Adipose tissue (tissue), 3 donors: ENCODE data around the gene ZNF133. TPM values are rescaled to one million over a fixed set of nuclear protein-coding genes. Genes with fewer than 3 reads are reported as not detected.
"Not testable (repeated sequence)": the region's sequence is repeated elsewhere in the genome, so short reads cannot be mapped to it uniquely, and the experiment has no call there.

ENCODE experiments used
- H3K27ac ChIP-seq: one replicate; pipeline ENCODE4 v1.5.1; 2013; ENCODE audit warnings: low read depth, low read length
- WGBS, 3 donors: extraction: QIAGEN DNeasy Blood & Tissue Kit; methylation state at CpG; one replicate each; pipeline ENCODE4 v1.1.7; 2013; 5-methylcytosine and 5-hydroxymethylcytosine counted together
- polyA plus RNA-seq, 3 donors: library from polyadenylated mRNA; stranded (reverse); fragments of 200-250 nt; gene quantifications; one replicate each; pipeline ENCODE4 v1.2.3, GENCODE V29; 2013
- donor health status: healthy with polysubstance abuse.
- donor health status: Bipolar disorder and iron deficiency.
- donor health status: healthy.

ZNF133 gene
- polyA plus RNA-seq, 3 donors: 7.2 to 9.0 (median 8.2) TPM

DNA sequence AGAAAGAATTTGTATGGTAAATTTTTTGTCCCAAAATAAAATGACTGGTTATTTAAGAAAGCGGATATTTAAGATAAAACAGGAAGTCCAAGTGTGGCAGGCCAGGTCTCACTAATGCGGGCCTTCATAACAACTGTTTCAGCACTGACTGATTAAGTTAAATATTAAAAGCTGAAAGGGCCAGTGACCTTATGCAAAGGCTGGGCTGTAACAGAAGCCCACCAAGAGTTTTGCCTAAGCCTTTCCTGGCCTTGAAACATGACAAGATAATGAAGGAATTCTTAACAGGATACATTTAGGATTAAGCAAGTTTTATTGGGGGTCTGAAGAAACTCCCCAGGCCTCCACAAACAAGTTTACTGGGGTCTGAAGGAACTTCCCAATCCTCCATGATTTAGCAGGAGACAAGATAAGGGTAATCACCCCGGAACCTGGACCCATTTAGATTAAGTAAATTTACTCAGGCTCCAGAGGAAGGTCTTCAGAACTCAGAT, 36.3 kb downstream of the ZNF133 start:
- WGBS, 3 donors: 36 to 44% (median 44%) methylated on average over 3 of the region's 3 CpGs
- no peak overlapping the region for H3K27ac ChIP-seq

DNA sequence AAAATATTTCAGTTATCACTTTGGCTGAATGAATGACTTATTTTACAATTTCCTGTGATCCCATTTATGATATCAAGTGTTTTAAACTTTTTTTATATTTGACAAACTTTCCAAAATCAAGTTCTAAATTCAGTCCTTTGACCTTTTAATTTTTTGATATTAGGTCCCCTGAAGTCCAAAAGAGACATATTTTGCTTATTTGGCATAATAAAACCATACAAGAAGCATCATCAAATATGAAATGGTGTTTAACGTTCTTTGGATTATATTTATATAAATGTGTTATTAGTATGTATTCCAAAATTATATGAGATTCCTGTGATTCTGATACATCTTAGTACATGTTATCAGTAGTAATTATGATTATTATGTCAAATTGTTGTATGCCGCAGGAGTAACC, 38.7 kb downstream of the ZNF133 start:
- 97 to 100% (median 98%) methylated on average over 2 of the region's 2 CpGs for WGBS, 3 donors
- H3K27ac ChIP-seq: no peak overlapping the region

DNA sequence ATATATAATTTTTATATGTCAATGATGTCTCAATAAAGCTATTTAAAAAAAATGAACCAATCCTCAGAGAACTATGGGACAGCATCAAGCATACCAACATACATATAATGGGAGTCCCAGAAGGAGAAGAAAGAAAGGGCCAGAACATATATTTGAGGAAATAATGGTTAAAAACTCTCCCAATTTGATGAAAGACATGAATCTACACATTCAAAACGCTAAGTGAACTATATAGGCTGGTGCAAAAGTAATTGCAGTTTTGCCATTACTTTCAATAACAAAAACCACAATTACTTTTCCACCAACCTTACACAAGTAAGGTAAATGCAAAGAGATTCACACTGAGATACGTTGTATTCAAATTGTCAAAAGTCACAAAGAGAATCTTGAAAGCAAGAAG, 43.4 kb downstream of the ZNF133 start:
- WGBS, 3 donors: 86 to 91% (median 87%) methylated on average over 2 of the region's 2 CpGs

DNA sequence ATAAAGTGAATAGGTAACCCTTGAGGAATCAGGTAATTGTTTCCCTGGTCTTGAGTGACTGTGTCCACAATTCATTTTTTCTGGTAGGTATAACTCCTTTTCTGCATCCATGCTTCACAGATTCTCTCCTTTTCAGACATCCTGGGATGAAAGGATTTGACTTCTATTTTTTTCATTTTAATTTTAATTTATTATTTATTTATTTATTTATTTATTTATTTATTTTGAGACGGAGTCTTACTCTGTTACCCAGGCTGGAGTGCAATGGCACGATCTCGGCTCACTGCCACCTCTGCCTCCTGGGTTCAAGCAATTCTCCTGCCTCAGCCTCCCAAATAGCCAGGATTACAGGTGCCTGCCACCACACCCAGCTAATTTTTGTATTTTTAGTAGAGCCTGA, 61.4 kb downstream of the ZNF133 start:
- 59 to 65% (median 62%) methylated on average over 3 of the region's 3 CpGs for WGBS, 3 donors
- not testable (repeated sequence) for H3K27ac ChIP-seq

More for the DNA sequence above, 43.4 kb downstream of the ZNF133 start:
- H3K27ac ChIP-seq: no peak overlapping the region

DNA sequence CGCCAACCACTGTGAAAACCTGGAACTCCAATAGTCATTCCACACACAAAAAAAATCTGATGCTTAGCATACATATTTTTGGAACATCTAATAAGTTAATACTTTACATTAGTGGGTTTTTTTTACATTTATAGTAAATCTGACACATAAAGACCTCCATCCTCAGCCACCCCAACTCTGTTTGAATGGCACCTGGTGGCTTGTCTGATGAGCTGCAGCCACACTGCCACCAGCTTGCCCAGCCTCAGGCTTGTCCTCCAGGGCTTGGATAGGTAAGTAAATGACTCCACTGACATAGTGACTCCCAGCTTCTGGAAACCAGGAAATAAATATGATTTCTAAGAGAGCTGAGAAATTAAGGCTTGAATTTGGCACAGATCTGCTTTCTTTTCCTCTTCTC, 71.5 kb downstream of the ZNF133 start:
- no peak overlapping the region for H3K27ac ChIP-seq
- WGBS, 3 donors: 91 to 97% (median 93%) methylated on average over 1 of the region's 1 CpG

DNA sequence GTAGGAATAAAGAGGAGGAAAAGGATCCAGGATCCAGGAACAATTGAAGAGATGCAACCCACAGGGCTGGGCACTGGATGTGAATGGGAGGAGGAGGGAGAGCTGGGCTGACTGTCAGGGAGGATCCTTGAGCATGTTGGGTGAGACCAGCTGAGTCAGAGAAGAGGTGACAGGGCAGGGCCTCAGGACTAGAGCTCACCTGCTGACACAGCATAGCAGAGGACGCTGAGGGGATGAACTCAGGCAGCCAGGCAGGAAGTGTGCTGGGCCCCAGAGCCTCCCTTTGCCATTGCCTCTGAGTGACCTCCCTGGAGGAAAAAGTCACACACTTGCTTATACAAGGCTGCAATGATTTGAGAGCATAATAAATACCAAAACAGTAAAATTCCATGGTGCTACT, 72.3 kb downstream of the ZNF133 start:
- no peak overlapping the region for H3K27ac ChIP-seq
- 14 to 31% (median 15%) methylated on average over 1 of the region's 1 CpG for whole genome bisulfite sequencing, 3 donors

DNA sequence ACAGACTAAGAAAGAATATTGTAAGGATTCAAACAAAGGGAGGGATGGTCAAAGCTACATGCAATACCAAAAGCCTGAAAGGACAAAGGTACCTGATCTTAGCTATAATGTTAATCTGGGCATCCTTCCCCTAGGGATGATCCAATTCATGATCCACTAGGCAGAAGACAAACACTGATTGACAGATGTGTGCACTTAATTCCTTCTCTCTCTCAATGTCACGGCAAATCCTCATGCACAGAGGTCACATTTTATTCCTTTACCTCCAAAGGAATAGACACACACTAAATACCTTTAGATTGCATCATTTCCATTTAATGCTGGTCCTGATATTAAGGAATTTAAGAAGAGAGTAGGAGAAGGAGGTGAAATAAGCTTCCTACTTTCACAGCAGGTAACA, 73.4 kb downstream of the ZNF133 start:
- no peak overlapping the region for H3K27ac ChIP-seq
- WGBS, 3 donors: 71 to 90% (median 74%) methylated on average over 1 of the region's 1 CpG

DNA sequence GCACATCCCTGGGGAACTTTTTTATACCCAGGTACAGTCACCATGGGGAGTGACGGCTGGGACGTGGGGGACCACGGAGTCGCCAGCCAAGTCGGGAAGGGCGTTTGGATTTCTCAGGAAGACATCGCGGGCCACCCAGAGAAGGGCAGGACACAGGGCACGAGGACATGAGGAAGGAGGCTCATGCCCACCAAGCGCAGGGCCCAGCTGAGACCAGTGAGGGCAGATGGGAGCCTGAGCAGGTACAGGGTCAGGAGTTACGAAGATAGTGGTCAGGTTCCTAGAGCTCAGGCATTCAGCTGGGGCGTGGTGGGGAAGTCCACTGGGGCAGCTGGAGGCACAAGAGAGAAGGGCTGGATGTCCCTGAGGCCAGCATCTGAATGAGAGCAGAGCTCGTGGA, 74.6 kb downstream of the ZNF133 start:
- H3K27ac ChIP-seq: no peak overlapping the region
- 78 to 91% (median 89%) methylated on average over 13 of the region's 13 CpGs for WGBS, 3 donors

DNA sequence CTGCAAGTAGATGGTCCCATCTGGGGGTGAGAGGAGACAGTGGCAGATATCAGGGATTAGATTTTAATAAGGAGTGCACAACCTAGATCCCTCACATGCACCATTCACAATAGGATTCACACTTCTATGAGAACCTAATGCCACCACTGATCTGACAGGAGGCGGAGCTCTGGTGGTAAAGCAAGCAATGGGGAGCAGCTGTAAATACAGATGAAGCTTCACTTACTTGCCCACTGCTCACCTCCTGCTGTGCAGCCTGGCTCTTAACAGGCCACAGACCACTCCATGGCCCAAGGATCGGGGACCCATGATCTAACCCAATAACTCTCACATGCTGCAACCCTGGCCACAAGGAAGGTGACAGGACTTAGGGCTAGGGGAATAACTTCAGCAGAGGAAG, 75.4 kb downstream of the ZNF133 start:
- 85 to 94% (median 88%) methylated on average over 2 of the region's 2 CpGs for WGBS, 3 donors
- no peak overlapping the region for H3K27ac ChIP-seq

DNA sequence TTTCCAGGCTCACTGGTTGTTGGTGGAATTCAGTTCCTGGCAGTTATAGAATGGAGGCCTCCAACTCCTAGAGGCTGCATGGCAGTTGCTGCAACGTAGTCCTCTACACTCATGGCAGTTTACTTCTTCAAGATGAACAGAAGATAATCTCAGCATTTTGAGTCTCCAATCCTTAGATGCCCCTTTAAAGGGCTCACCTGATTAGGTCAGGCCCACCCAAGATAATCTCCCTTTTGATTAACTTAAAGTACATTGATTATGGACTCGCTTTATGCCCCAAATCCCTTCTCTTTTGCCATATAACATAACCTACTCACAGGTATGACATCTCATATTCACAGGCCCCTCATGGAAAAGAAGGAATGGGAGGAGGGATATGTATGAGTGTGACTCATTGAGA, 76.4 kb downstream of the ZNF133 start:
- no peak overlapping the region for H3K27ac ChIP-seq
- 68 to 77% (median 69%) methylated on average over 2 of the region's 2 CpGs for WGBS, 3 donors

Other genes with a start within 250 kb of the ZNF133 start
- 1 to 10 TPM in 1 of 3 donors, under 1 TPM in 1, not detected in 1; 0.83 to 5.7 TPM for gene OVOL2, start 230.6 kb upstream of the ZNF133 start, polyA plus RNA-seq
- gene KAT14, start 150.7 kb upstream of the ZNF133 start, polyA plus RNA-seq: 1 to 10 TPM; 5.9 to 7.6 (median 6.4) TPM
- 10 to 100 TPM in 2 of 3 donors, 1 to 10 TPM in 1; 8.5 to 12.5 (median 10.1) TPM for gene PET117, start 150.7 kb upstream of the ZNF133 start, polyA plus RNA-seq
- 1 to 10 TPM in 2 of 3 donors, under 1 TPM in 1; 0.92 to 1.3 (median 1.0) TPM for gene DZANK1, start 178.5 kb downstream of the ZNF133 start, polyA plus RNA-seq
- gene POLR3F, start 178.9 kb downstream of the ZNF133 start, polyA plus RNA-seq: 1 to 10 TPM; 3.8 to 9.1 (median 7.4) TPM
- gene RBBP9, start 208.7 kb downstream of the ZNF133 start, polyA plus RNA-seq: 1 to 10 TPM; 3.6 to 6.4 (median 5.2) TPM
- 10 to 100 TPM; 15.3 to 32.3 (median 28.9) TPM for gene SEC23B, start 219.4 kb downstream of the ZNF133 start, polyA plus RNA-seq